ENCODE data around the gene KCTD8.

The KCTD8 gene

DNA sequence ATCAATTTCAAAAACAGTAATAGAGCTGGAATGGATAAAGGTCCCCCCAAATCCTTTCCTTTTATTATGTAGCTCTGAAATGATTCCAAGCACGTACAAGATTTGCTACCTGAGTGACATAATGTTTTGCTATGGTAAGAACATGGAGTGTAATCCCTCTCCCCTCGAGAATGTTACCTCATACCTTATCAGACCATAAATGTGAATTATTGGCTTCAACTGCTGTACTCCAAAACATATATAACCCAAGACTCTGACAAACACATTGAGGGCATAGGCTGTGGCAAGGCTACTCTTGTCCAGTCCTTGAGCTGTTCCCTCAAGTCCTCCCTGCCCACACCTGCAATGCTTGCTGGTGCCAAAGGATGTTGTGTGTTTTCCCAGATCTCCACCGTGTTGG is 286.9 kb downstream of the KCTD8 start:
- DNase-seq, result no peak

DNA sequence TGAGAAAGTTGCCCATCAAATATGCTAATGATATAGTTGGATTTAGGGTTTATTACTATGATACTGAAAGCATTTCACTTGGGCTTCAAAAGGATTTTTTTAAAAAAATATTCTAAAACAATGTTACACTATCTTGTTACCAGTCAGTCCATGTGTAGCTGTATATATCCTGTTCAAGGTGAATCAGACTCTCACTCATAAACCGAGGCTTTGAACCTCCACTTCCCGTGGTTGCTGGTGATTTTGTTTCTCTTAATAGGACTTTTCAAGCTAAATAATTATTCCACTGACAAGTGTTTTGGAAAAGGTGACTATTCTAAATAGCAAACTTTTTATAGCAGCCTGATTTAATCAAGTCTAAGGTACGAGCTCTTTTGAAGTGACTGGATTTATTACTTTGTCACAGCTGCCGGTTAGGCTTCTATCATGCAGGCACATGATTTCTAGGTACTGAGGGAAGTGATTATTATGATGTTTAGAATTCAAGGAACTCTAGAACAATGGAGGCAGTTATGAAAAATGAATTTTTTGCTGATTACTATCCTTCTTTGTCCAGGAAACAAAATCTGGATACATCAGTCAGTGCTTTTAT is 287.7 kb downstream of the KCTD8 start:
- no peak for DNase-seq

DNA sequence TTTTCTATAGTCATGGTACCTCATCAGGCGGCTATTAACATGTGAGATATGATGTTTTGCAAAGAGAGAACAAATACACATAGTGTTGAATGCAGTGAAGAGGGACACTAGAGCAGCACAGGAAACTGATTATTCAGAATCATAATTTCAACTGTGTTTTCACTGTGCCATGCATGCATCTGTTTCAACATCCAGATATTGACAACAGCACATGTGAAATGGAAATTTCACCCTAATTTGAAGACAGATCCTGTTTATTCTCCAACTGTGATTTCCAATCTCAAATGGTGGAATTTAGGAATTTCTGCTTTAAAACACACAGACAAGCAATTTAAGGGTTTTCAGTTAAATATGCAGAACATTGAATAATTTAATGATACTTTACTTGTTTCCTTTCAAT is 288.6 kb downstream of the KCTD8 start:
- no peak for DNase-seq

DNA sequence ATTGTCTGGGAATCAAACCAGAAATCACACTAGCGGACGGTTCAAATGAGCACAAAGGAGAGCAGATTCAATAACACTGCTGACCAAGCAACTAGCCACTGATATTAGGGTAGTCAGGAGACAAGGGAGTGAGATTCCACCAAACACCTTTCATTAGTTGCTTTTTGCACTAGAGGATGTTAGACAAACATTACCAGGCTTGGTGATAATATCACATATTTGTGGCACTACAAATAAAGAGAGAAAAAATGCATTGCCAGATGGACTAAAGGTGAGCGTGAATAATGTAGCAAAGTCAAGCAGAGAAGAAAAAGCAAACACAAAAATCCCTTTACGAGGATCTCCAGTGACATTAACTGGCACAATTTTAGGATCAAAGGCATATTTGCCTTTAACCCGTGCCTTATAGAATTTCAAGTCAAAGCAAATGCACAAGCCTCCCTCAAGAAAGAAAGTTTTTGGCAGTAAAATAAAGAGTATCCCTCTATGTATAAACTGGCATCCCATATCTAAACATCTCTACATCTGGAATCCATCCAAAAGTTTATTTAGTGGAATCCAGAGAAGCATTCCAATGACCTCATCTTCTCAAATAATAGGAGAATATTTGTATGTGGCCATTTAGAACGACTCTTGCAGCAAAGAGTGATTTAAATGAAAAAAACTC is 290.9 kb downstream of the KCTD8 start:
- DNase-seq, result no peak

DNA sequence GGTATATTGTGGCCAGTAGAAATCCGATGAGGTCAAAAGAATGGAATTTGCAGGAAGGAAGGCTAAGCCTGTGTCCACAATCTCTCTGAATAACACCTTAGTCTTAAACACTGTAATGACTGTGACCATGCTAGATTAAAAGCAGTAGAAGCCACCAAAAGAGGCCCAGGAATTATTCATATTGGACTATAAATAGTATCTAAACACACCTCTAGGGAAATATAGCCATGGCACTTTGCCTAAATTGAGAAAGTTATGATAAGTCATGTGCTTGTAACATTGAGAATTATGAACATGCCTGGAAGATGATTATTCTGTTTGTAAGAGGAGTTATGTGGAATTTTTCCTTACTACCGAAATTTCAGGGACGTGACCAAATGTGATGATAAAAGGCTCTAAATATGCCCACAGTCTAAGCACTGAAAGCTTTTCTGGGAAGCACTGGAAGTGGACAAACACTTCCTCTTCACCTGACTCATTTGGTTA is 298.5 kb downstream of the KCTD8 start:
- DNase-seq, result no peak

DNA sequence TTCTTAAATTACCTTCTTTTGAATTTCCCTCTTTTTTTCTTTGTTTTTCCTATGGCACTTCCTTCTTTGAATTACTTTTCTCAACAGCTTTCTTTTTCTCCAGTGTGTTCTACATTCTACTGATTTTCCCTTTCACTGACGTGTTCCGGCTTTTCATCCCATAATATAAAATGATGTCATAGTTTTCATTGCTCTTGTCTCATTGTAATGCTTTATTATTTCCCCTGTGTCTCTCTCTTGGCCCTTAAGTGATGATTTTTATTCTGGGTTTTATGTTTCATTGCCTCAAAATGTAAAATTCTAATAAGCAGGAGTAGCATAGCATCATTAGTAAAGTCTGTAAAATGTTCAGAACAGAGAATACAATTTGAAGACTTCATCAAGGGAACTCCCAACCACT is 299.3 kb downstream of the KCTD8 start:
- no peak for DNase-seq

DNA sequence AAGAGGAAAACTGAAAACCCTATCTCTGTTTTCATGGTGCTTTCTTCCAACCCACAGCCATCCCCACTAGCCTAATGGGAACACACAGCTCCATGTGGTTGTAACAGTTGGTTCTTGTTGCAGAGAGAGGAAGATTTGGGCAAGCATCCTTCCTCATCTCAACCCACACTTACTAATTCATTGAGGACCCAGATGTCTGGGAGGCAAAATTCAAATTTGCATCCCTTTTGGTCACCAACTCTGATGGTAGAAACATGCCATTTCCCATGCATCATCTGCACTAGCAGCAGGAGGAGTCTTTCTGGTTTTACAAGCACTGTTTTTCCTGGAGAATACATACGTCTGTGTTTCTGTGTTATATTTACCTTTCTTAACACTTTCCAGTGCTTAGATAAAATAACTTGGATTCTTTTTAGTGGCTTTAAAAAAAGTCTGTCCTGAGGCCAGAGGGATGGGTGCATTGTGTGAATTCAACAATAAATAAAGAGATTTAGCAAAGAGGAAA is 301.0 kb downstream of the KCTD8 start:
- DNase-seq, result no peak

DNA sequence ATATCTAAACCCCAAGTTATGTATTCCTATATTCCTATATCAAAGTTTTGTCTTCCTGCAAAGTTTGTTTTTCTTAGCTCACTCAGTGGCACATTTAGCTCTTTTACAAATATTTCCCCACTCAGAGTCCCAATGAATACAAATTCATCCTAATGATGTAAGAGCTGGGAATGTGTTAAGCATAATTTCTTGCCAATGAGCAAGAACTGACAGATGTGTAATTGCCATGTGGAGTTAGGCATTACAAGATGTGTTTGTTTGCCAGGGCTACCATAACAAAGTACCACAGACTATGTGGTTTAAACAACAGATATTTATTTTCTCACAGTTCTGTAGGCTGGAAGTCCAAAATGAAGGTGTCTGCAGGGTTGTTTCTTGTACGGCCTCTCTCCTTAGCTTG is 302.1 kb downstream of the KCTD8 start:
- no peak for DNase-seq

DNA sequence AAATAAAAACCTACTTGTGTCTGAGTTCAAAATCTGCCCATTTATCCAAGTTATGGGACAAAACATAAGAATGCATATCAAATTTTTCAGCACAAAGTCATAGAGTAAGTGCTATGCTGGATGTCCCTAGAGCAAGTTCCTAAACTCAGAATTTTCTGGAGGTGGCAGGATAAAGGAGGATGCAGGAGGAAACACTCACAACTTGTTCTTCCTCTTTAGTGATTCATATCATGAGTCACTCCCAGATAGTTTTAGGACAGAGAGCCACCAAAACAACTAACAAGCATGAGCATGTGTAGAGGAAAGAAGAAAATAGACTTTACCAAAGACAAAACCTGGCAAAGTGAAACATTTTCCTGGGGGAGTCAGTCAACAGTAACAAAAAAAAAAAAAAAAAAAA is 302.7 kb downstream of the KCTD8 start:
- no peak for DNase-seq

DNA sequence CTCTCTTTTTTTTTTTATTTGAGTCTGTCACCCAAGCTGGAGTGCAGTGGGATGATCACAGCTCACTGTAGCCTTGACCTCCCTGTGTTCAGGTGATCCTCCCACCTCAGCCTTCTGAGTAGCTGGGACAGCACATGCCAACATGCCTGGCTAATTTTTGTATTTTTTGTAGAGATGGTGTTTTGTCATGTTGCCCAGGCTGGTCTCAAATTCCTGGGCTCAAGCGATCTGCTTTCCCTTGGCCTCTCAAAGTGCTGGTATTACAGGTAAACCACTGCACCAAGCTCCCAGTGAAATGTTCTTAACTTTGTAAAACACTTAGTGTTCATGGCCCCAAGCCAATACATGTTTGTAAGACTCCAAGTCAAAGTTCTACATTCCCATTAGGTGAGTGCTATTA is 316.1 kb downstream of the KCTD8 start:
- DNase-seq, result no peak

Data from CD4-positive, alpha-beta T cell treated with Interleukin-17A for 4 hours (primary cell).